HEK293T (cell line): ENCODE measurements around the gene RORB.

Experiments
- CTCF ChIA-PET: fragments of 350-600 bp; formaldehyde crosslinking; extraction: SDS; loops from one replicate; lab custom pipeline; 2021; ENCODE audit warnings: antibody characterized with exemption, inconsistent platforms; lab: Yijun Ruan, JAX
- POLR2A ChIA-PET: fragments of 350-600 bp; formaldehyde crosslinking; extraction: SDS; loops from one replicate; lab custom pipeline; 2020; ENCODE audit warnings: antibody characterized with exemption, inconsistent platforms; lab: Yijun Ruan, JAX
- DNase-seq: peaks from one replicate; pipeline ENCODE4 v3.0.0; 2012; ENCODE audit warnings: mixed read lengths; ENCODE audit errors: extremely low spot score
- ARNT ChIP-seq: fragments of 450-650 bp; IDR thresholded peaks from 2 replicates; pipeline ENCODE4 v1.6.1; 2017; ENCODE audit warnings: mild to moderate bottlenecking
- BHLHE40 ChIP-seq: fragments of 450-650 bp; IDR thresholded peaks from 2 replicates; pipeline ENCODE4 v1.6.1; 2016; ENCODE audit warnings: mild to moderate bottlenecking, moderate library complexity, borderline replicate concordance
- CTBP1 ChIP-seq: fragments of 450-650 bp; IDR thresholded peaks from 2 replicates; pipeline ENCODE4 v1.6.1; 2016; ENCODE audit warnings: borderline replicate concordance
- ELF4 ChIP-seq: fragments of 450-650 bp; IDR thresholded peaks from 2 replicates; pipeline ENCODE4 v1.6.1; 2017; ENCODE audit warnings: antibody characterized with exemption
- FOXA1 ChIP-seq: fragments of 450-650 bp; IDR thresholded peaks from 2 replicates; pipeline ENCODE4 v1.6.1; 2016; ENCODE audit warnings: mild to moderate bottlenecking
- FOXK2 ChIP-seq: fragments of 450-650 bp; IDR thresholded peaks from 2 replicates; pipeline ENCODE4 v1.6.1; 2016; ENCODE audit warnings: mild to moderate bottlenecking
- FOXM1 ChIP-seq: fragments of 450-650 bp; IDR thresholded peaks from 2 replicates; pipeline ENCODE4 v1.6.1; 2017; ENCODE audit warnings: mild to moderate bottlenecking, borderline replicate concordance
- HDGF ChIP-seq: fragments of 450-650 bp; IDR thresholded peaks from 2 replicates; pipeline ENCODE4 v1.6.1; 2017; ENCODE audit warnings: antibody characterized with exemption, borderline replicate concordance
- L3MBTL2 ChIP-seq: fragments of 450-650 bp; conservative IDR thresholded peaks from 2 replicates; pipeline ENCODE4 v1.6.1; 2016; ENCODE audit warnings: mild to moderate bottlenecking
- LEF1 ChIP-seq: fragments of 450-650 bp; IDR thresholded peaks from 2 replicates; pipeline ENCODE4 v1.6.1; 2017; ENCODE audit warnings: mild to moderate bottlenecking, borderline replicate concordance
- NFRKB ChIP-seq: fragments of 450-650 bp; IDR thresholded peaks from 2 replicates; pipeline ENCODE4 v1.6.1; 2016; ENCODE audit warnings: mild to moderate bottlenecking, moderate library complexity
- SP1 ChIP-seq: fragments of 450-650 bp; IDR thresholded peaks from 2 replicates; pipeline ENCODE4 v1.6.1; 2017
- SUZ12 ChIP-seq: fragments of 450-650 bp; IDR thresholded peaks from 2 replicates; pipeline ENCODE4 v1.6.1; 2016; ENCODE audit warnings: mild to moderate bottlenecking
- TARDBP ChIP-seq: fragments of 450-650 bp; IDR thresholded peaks from 2 replicates; pipeline ENCODE4 v1.6.1; 2016
- ZNF384 ChIP-seq: fragments of 450-650 bp; IDR thresholded peaks from 2 replicates; pipeline ENCODE4 v1.6.1; 2016
- TF ChIP-seq, protein P1 (sequence below): fragments of 450-650 bp; IDR thresholded peaks from 2 replicates; pipeline ENCODE4 v1.6.1; 2016

RORB gene

DNA sequence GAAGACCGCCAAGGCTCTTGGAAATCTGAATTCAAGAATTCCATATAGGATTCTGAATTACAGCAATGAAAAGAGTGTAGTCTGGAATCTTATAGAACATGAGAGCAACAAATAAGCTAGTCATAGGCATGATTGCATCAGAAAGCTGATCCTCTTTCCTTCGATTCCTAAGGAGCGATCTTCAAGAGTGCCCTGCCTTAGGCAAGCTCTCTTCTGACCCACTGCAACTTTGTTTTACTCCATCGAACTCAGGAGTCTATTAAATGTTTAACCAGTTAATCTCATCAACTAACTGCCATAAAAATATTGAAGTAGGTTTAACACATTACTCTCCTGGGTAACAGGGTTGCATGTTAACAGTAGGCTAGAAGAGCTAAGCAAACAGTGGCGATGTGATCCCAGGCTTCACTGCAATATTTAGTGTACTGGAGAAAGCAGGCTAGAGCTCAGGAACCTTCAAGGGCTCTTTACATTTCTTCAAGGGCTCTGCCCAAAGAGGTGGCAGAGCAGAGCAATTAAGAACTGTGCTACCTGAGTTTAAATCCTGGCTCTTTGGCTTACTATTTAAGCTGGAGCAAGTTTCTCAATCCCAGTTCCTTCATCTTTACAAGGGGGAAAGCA, 146.3 kb downstream of the RORB start:
- TF ChIP-seq FOXA1 (no peak), ARNT (no peak), L3MBTL2 (no peak), BHLHE40 (no peak), HDGF (no peak), FOXM1 (no peak), SP1 (no peak), LEF1 (no peak), CTBP1 (no peak), ELF4 (no peak), NFRKB (no peak), SUZ12 (no peak), TARDBP (no peak), FOXK2 (no peak)
- TF ChIP-seq, protein P1, sequence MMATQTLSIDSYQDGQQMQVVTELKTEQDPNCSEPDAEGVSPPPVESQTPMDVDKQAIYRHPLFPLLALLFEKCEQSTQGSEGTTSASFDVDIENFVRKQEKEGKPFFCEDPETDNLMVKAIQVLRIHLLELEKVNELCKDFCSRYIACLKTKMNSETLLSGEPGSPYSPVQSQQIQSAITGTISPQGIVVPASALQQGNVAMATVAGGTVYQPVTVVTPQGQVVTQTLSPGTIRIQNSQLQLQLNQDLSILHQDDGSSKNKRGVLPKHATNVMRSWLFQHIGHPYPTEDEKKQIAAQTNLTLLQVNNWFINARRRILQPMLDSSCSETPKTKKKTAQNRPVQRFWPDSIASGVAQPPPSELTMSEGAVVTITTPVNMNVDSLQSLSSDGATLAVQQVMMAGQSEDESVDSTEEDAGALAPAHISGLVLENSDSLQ, result no peak
- CTCF ChIA-PET, result interaction anchor here (0.6 kb wide), 1 partner anchor 68 kb away, joined by 3 read pairs; no protein-coding TSS in a partner anchor
- POLR2A ChIA-PET, result no interaction called here
- DNase-seq, result no peak

DNA sequence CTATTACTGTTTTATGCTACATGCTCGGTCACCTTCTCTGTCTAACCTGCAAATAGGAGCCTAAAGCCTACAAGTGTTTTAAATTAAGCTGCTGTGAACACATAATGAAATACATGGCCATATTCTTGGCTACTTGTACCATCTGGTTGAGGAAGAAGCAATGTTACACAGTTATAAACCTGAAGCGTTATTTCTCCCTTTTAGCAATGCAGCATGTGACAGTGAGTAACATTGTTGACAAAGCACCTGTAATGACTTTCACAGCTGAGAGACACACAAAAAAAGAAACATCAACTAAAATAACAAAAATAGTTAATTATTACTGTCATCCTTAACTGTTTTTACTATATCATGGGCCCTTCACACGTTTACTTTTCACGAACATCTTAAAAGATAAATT, 146.9 kb downstream of the RORB start:
- ChIA-PET CTCF (interaction anchor here (0.6 to 0.7 kb wide), 2 partner anchors 68 to 71 kb away, joined by 3 read pairs; no protein-coding TSS in a partner anchor), POLR2A (no interaction called here)
- no peak for TF ChIP-seq NFRKB
- TF ChIP-seq HDGF, result no peak
- TF ChIP-seq CTBP1, result no peak
- TF ChIP-seq, protein P1, result no peak
- no peak for TF ChIP-seq BHLHE40
- DNase-seq, result no peak

DNA sequence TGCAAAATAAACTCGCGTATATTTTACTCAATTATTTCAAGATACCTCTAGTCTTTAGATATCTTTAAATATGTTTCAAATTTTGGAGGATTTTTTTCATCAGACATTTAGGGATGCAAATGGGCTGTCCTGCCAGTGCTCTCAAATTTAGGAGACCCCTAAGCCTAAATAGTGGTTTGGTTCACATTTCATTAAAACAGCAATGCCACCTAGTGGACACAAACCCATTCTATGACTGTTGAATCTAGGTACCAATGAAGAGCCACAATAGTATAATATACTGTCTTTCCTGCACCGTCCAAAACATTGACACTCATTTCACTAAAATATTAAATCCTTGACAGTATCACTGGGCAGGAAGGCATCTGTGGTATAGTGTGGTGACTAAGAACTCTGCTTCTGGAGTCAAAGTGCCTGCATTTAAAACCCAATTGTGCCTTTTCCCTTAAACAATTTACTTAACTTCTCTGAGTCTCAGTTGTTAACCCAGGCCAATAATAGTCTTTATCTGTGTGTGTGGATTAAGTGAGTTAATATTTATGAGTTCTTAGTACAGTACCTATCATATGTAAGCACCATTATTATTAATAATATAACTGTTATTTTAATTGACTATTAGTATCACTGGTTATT, 148.0 kb downstream of the RORB start:
- POLR2A ChIA-PET, result no interaction called here
- TF ChIP-seq TARDBP (no peak), FOXA1 (no peak)
- DNase-seq, result peak; percentile 24
- CTCF ChIA-PET, result no interaction called here

DNA sequence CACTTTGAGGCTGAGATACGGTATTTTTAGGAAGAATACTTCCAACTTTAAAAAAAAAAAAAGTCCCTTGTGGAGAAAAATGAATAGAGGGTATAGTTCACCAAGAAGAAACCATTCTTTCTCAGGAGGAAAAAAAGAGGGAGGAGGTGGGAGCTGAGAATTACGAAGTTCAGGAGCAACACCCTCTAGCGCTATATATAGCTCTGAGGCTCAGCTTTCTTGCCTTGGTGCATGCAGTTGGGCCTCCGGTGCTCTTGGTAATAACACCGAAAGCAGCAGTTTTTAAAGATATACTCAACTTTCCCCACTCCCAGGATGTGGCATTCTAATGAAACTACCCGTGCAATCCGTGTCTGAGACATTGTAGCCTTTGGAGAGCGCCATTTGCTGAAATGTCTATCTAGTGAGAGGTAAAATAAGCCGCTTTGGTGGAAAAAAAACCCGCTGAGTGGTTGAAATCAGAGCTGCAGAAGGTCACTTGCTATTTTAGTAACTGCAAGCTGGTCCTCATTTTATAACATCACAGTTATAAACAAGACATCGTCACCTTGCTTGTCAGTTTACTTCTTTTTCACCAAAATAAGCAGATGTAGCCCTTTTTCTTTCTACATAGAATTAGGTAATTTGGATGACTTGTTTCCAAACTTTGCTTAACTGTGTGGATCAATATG, 156.4 kb downstream of the RORB start:
- no peak for TF ChIP-seq NFRKB
- TF ChIP-seq FOXM1, result no peak
- TF ChIP-seq TARDBP, result no peak
- TF ChIP-seq SP1, result no peak
- no peak for TF ChIP-seq SUZ12
- TF ChIP-seq FOXK2, result no peak
- TF ChIP-seq BHLHE40, result no peak
- CTCF ChIA-PET, result no interaction called here
- POLR2A ChIA-PET, result no interaction called here
- peak; percentile 35 for DNase-seq

DNA sequence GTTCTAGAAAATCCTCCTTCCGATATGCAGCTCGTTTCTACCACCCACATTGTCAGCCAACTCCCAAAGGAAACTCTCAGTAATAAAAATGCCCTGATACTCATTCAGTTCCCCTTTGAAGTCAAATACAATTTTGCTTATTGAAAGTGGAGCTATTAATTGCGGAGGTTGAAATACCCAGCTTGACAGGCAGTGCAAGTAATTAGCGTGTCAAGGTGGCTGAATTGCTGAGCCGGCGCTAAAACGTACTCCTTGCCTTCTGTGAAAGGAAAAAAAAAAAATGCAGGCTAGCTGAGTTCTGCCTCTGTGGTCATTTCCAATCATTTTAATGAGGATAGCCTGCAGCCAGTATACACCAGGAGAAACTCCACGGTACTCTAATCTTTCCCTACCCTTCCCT, 165.5 kb downstream of the RORB start:
- TF ChIP-seq ELF4 (no peak), NFRKB (no peak), CTBP1 (no peak)
- CTCF ChIA-PET, result no interaction called here
- no peak for DNase-seq
- POLR2A ChIA-PET, result no interaction called here

DNA sequence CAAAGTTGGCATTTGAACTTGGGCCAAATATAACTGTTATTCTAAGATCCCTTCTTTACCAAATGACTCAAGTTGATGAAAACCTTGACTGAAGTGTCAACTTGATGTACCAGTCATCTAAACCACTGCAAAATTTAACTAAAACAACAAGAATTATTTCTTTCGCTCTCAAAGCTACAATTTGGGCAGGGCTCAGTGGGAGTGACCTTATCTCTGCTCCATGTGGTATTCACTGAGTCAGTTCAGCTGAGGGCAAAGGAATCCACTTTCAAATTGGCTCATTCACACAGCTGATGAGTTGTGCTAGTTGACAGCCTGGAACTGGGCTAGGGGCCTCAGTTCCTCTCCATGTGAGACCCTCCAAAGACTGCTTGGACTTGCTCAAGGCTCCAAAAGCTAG, 166.3 kb downstream of the RORB start:
- ChIA-PET CTCF (no interaction called here), POLR2A (no interaction called here)
- no peak for DNase-seq
- TF ChIP-seq ELF4 (no peak), ZNF384 (no peak), FOXA1 (no peak), L3MBTL2 (no peak), SP1 (no peak), FOXK2 (no peak)

DNA sequence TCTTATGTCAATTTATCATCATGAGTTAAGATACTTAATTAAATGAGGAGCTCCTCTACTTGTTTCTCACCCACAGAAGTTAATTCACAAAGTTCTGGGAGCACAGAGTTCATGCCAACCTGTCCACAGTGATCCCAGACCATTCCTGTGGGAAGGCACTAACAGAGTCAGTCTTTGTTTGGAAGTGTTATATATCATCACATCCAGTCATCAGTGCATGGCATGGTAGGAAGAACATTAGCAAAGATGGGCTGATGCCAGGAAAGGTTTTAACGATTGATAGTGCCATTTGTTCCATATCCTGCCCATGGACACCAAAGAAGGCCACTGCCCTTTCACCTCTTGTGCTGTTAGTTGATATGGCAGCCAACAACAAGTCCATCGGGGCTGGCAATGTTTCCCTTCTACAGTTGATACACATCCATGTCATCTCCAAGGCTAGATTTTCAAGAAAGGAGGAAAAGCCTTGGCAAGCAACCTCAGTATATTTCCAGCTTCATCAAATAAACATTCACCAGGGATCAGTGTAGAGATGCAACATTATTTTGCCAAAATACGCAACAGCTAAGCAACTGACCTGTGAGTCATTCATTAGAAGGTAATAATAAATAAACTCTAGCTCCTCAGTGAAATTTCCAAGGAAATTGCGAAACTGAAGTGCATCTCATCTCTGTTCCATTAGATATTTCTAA, 169.6 kb downstream of the RORB start:
- DNase-seq, result no peak
- ChIA-PET POLR2A (no interaction called here), CTCF (no interaction called here)
- no peak for TF ChIP-seq CTBP1
- no peak for TF ChIP-seq LEF1
- no peak for TF ChIP-seq ELF4
- TF ChIP-seq, protein P1, result no peak
- no peak for TF ChIP-seq NFRKB
- TF ChIP-seq HDGF, result no peak
- no peak for TF ChIP-seq FOXK2
- no peak for TF ChIP-seq L3MBTL2
